Muscle layer of duodenum (tissue), 2 donors: ENCODE results near the gene YIF1A.
"Not testable (repeated sequence)": the region's sequence is repeated elsewhere in the genome, so short reads cannot be mapped to it uniquely, and the experiment has no call there.

Experiments used
- H3K27ac ChIP-seq: one replicate; pipeline ENCODE4 v1.7.0; 2013; ENCODE audit warnings: mild to moderate bottlenecking, low read length
- H3K27me3 ChIP-seq: one replicate; pipeline ENCODE4 v1.7.0; 2013; ENCODE audit warnings: low read depth, mild to moderate bottlenecking, control low read depth, low read length
- H3K36me3 ChIP-seq, 2 donors: one replicate each; pipeline ENCODE4 v1.7.0; 2013; ENCODE audit warnings: low read length in 2 of 2, control low read depth in 1 of 2, mild to moderate bottlenecking in 1 of 2; ENCODE audit not compliant: insufficient read depth in 2 of 2, control insufficient read depth in 1 of 2
- H3K4me1 ChIP-seq, 2 donors: one replicate each; pipeline ENCODE4 v1.7.0; 2013; ENCODE audit warnings: low read length in 2 of 2, mild to moderate bottlenecking in 2 of 2, control low read depth in 1 of 2, moderate library complexity in 1 of 2; ENCODE audit not compliant: insufficient read depth in 2 of 2, control insufficient read depth in 1 of 2
- H3K4me3 ChIP-seq, 2 donors: one replicate each; pipeline ENCODE4 v1.7.0; 2013; ENCODE audit warnings: low read length in 2 of 2, low read depth in 1 of 2, mild to moderate bottlenecking in 1 of 2
- H3K9me3 ChIP-seq, 2 donors: one replicate each; pipeline ENCODE4 v1.7.0; 2013; ENCODE audit warnings: low read length in 2 of 2, control low read depth in 1 of 2, mild to moderate bottlenecking in 1 of 2; ENCODE audit not compliant: control insufficient read depth in 1 of 2
- donor health status: healthy.

Gene YIF1A

DNA sequence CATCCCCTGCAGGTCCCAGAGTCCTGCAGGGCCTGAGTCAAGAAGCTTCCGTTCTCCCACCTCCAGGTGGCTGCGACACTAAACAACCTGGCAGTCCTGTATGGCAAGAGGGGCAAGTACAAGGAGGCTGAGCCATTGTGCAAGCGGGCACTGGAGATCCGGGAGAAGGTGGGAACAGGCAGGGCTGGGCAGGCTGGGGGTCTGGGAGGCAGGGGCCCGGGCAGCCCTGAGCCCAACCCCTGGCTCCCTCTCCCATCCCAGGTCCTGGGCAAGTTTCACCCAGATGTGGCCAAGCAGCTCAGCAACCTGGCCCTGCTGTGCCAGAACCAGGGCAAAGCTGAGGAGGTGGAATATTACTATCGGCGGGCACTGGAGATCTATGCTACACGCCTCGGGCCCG, 25.2 kb downstream of the YIF1A start:
- Histone ChIP-seq H3K9me3 (no peaks in the 10 kb centered on the region), H3K4me1 (peaks cover 0 to 18% of the 10 kb centered on the region in 2 donors), H3K27me3 (no peaks in the 10 kb centered on the region), H3K27ac (no peak overlapping the region), H3K4me3 (no peak overlapping the region), H3K36me3 (peaks cover 9 to 48% of the 10 kb centered on the region in 2 donors)

DNA sequence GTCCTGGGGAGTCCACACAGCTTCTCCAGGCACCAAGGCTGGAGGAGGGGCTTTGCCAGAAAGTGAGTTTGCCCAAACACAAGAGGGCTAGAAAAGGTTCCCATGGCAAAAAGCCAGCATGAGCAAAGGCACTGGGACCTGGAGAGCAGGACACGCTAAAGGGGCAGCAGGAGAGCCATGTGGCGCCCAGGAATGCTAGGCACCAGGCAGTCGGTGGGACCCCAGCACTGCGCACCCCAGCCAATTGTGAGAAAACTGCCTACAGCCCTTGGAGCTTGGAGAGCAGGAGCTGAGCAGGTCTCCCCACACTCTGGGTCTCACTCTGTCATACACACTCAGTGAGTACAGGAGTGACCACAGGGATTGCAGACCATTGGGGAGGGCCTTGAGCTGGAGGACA, 25.7 kb downstream of the YIF1A start:
- Histone ChIP-seq H3K4me1 (peaks cover 0 to 22% of the 10 kb centered on the region in 2 donors), H3K27ac (no peak overlapping the region), H3K4me3 (no peak overlapping the region), H3K9me3 (no peaks in the 10 kb centered on the region), H3K36me3 (peaks cover 9 to 48% of the 10 kb centered on the region in 2 donors), H3K27me3 (no peaks in the 10 kb centered on the region)

DNA sequence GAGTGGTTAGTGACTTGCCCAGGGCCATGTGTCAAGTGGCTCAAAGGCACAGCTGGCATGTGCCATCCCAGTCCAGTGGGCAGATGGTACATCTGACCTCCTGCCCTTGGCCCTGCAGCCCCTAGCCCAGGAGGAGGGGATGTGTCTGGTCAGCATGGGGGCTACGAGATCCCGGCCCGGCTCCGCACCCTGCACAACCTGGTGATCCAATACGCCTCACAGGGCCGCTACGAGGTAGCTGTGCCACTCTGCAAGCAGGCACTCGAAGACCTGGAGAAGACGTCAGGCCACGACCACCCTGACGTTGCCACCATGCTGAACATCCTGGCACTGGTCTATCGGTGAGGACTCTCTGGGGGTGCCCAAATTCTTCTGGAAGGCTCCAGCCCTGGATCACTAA, 26.2 kb downstream of the YIF1A start:
- Histone ChIP-seq H3K36me3 (peaks cover 9 to 48% of the 10 kb centered on the region in 2 donors), H3K4me1 (peaks cover 0 to 25% of the 10 kb centered on the region in 2 donors), H3K4me3 (no peak overlapping the region), H3K27me3 (no peaks in the 10 kb centered on the region), H3K27ac (no peak overlapping the region), H3K9me3 (no peaks in the 10 kb centered on the region)

- no peaks in the 10 kb centered on the region for H3K9me3 ChIP-seq
- H3K4me3 ChIP-seq, result no peak overlapping the region
- no peaks in the 10 kb centered on the region for H3K27me3 ChIP-seq
- H3K27ac ChIP-seq, result no peak overlapping the region
- peaks cover 9 to 48% of the 10 kb centered on the region in 2 donors for H3K36me3 ChIP-seq
- peaks cover 0 to 24% of the 10 kb centered on the region in 2 donors for H3K4me1 ChIP-seq
These were observed 26.8 kb downstream of the YIF1A start for GRCh38 chr11:66262191-66262590.

DNA sequence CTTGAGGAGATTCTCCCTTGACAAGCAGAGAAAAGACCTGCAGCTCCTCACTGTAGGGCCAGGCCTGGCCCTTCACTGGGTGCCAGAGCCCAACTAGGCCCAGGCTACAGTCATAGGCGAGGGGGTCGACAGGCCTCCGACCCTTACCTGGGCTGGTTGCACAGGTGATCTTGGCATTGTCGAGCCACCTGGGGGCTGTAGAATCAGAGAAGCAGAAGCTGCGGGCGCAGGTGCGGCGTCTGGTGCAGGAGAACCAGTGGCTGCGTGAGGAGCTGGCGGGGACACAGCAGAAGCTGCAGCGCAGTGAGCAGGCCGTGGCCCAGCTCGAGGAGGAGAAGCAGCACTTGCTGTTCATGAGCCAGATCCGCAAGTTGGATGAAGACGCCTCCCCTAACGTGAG, 27.4 kb downstream of the YIF1A start:
- Histone ChIP-seq H3K27me3 (no peaks in the 10 kb centered on the region), H3K4me3 (no peak overlapping the region), H3K36me3 (peaks cover 9 to 48% of the 10 kb centered on the region in 2 donors)

DNA sequence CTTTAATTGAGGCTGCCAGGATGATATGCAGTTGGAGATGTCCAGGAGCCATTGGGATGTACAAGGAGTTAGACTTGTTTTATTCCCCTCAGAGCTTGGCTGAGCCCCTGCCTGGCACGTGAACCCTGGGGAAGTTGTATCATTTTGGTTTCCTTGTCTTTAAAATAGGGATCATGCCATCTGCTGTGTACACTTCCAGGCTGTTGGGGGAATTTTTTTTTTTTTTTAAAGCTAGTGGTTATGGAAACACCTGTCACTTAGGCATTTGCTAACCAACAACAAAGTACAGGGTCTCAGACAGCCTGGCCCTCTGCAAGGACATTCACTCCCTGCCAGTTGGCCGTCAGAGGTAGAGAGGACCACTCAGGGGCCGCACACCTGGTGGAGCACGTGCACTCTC, 29.0 kb downstream of the YIF1A start:
- Histone ChIP-seq H3K36me3 (peaks cover 9 to 38% of the 10 kb centered on the region in 2 donors), H3K27me3 (no peaks in the 10 kb centered on the region), H3K27ac (no peak overlapping the region), H3K4me1 (peaks cover 0 to 18% of the 10 kb centered on the region in 2 donors), H3K4me3 (no peak overlapping the region), H3K9me3 (no peaks in the 10 kb centered on the region)

More for the DNA sequence above, 27.4 kb downstream of the YIF1A start:
- Histone ChIP-seq H3K4me1 (peaks cover 0 to 21% of the 10 kb centered on the region in 2 donors), H3K9me3 (no peaks in the 10 kb centered on the region), H3K27ac (no peak overlapping the region)

DNA sequence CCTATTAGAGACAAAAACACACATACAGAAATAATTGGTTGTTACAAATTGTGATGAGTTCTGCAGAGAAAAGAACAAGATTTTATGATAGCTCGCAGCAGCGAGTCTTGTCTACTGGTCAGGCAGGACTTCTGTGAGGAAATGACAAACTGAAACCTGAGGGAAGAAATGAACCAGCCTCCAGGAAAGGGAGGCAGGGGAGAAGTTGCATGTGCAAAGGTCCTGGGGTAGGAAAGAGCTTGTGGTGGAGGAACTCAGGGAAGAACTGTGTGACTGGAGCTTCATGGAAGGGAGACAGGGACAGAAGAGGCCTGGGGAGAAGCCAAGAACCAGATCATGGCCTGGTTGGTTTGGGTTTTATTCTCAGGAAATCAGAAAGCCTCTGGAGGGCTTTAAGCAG, 29.7 kb downstream of the YIF1A start:
- no peak overlapping the region for H3K27ac ChIP-seq
- no peaks in the 10 kb centered on the region for H3K27me3 ChIP-seq
- peaks cover 9 to 33% of the 10 kb centered on the region in 2 donors for H3K36me3 ChIP-seq
- H3K4me1 ChIP-seq, result peaks cover 0 to 18% of the 10 kb centered on the region in 2 donors
- H3K4me3 ChIP-seq, result no peak overlapping the region
- H3K9me3 ChIP-seq, result no peaks in the 10 kb centered on the region

- Histone ChIP-seq H3K4me3 (peak overlapping the region; percentile 68 to 98), H3K27me3 (no peaks in the 10 kb centered on the region), H3K36me3 (peaks cover 9 to 26% of the 10 kb centered on the region in 2 donors), H3K27ac (peak overlapping the region; percentile 20), H3K9me3 (no peaks in the 10 kb centered on the region), H3K4me1 (peaks cover 0 to 18% of the 10 kb centered on the region in 2 donors)
These were observed 30.5 kb downstream of the YIF1A start for GRCh38 chr11:66258473-66258893.

DNA sequence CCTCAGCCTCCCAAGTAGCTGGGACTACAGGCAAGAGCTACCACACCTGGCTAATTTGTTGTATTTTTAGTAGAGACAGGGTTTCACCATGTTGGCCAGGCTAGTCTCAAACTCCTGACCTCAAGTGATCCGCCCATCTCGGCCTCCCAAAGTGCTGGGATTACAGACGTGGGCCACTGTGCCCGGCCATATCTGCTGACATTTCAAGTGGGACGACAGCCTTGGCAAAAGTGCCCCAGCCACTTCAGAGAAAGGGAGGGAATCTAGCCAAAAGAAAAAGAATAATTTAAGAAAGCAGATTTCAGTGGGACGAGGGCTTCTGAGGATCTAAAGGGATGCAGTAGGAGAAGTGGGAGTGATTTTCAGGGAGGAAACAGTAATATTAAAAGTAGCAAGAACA, 35.9 kb downstream of the YIF1A start:
- H3K4me1 ChIP-seq, H3K4me3 ChIP-seq, H3K36me3 ChIP-seq, H3K27me3 ChIP-seq, H3K9me3 ChIP-seq, H3K27ac ChIP-seq: not testable (repeated sequence)

DNA sequence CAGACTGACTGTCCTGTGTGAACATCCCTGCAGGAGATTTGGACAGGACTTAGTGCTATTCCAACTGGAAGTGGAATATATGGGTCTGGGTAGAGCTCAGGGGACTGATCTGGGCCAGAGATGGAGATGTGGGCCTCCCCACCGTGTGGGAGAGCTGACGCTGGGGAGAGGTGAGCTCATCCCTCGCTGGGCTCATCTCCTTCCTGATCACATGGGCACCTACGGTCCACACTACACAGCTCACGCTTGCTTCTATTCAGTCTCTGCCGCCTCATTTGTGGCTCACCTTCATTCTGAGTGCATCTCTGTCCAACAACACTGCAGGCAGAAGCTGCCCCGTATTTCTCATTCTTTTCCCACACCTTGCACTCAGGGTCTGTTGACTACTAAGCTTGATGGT, 37.1 kb downstream of the YIF1A start:
- no peak overlapping the region for H3K27ac ChIP-seq
- H3K27me3 ChIP-seq, result no peaks in the 10 kb centered on the region
- no peaks in the 10 kb centered on the region for H3K9me3 ChIP-seq
- H3K36me3 ChIP-seq, result peaks cover 0 to 3% of the 10 kb centered on the region in 2 donors
- no peak overlapping the region for H3K4me3 ChIP-seq
- H3K4me1 ChIP-seq, result peaks cover 0 to 4% of the 10 kb centered on the region in 2 donors

DNA sequence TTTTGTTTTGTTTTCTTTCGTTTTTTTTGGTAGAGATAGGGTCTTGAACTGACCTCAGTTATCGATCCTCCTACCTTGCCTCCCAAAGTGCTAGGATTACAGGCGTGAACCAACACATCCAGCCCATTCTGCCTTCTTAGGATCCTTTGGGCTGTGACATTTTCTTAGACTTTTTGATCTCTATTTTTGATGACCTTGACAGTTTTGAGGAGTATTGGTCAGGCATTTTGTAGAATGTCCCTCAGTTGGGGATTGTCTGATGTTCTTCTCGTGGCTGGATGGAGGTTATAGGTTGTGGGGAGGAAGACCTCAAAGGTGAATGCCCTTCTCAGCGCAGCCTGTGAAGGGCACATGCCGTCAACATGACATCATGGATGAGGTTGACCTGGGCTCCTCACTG, 40.0 kb downstream of the YIF1A start:
- no peaks in the 10 kb centered on the region for H3K4me1 ChIP-seq
- H3K27me3 ChIP-seq, result no peaks in the 10 kb centered on the region
- H3K4me3 ChIP-seq, result no peak overlapping the region
- H3K27ac ChIP-seq, result no peak overlapping the region
- peaks cover 8 to 9% of the 10 kb centered on the region in 2 donors for H3K36me3 ChIP-seq
- no peaks in the 10 kb centered on the region for H3K9me3 ChIP-seq

DNA sequence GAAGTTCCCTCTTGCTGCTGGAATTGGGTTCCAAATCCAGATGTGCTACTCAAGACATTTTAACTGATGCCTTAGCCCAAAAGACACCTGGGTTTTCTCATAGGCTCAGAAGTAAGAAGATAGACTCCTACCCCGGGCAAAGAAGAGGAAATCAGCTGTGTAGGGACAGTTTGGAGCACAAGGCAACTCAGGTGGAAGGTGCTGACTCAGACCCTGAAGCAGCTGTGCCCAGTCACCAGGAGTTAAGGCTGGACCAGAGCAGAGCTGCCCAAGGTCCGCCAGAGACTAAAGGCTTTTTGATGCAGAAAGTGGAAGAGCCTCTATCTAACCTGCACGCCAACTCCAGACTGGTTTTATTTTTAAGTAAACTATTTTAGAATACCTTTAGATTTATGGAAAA, 41.1 kb downstream of the YIF1A start:
- H3K4me3 ChIP-seq, result no peak overlapping the region
- no peaks in the 10 kb centered on the region for H3K4me1 ChIP-seq
- H3K36me3 ChIP-seq, result peaks cover 12 to 19% of the 10 kb centered on the region in 2 donors
- H3K9me3 ChIP-seq, result no peaks in the 10 kb centered on the region
- no peaks in the 10 kb centered on the region for H3K27me3 ChIP-seq
- no peak overlapping the region for H3K27ac ChIP-seq
